ENCODE data around the gene JAK1.

JAK1 gene

DNA sequence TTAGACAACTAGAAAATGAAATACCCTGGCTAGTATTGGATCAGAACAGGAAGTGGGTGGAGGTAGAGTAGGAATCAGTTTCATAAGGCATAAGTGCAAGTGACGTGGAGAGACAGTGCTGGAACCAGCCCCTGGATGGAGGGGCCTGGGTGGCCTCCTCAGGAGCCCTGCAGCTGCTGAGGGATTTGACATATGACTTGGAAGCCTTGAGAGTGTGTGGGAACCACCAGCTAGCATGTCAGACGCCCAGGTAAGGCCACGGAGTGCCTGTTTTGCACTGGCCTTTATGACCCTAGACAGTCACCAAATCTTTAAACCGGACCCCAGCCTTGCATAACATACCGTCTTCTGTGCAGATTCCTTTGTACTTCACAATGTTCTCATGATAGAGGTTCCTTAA is 127.1 kb downstream of the JAK1 start:
- no peaks in the 10 kb centered on the region for H3K27me3 ChIP-seq (ENCODE audit: low read depth, low read length)
- no peak overlapping the region for H3K4me3 ChIP-seq (ENCODE audit: low read length)
- peaks cover 8% of the 10 kb centered on the region; the same call in 1 of the 2 replicates for H4K20me1 ChIP-seq (ENCODE audit: insufficient read depth, low read length)
- no peak for TF ChIP-seq EZH2phosphoT487 (IDR thresholded peaks at IDR 0.05; ENCODE audit: low read depth)
- TF ChIP-seq, protein P1, sequence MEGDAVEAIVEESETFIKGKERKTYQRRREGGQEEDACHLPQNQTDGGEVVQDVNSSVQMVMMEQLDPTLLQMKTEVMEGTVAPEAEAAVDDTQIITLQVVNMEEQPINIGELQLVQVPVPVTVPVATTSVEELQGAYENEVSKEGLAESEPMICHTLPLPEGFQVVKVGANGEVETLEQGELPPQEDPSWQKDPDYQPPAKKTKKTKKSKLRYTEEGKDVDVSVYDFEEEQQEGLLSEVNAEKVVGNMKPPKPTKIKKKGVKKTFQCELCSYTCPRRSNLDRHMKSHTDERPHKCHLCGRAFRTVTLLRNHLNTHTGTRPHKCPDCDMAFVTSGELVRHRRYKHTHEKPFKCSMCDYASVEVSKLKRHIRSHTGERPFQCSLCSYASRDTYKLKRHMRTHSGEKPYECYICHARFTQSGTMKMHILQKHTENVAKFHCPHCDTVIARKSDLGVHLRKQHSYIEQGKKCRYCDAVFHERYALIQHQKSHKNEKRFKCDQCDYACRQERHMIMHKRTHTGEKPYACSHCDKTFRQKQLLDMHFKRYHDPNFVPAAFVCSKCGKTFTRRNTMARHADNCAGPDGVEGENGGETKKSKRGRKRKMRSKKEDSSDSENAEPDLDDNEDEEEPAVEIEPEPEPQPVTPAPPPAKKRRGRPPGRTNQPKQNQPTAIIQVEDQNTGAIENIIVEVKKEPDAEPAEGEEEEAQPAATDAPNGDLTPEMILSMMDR (IDR thresholded peaks at IDR 0.05; ENCODE audit: low read depth, low read length): no peak
- no peaks in the 10 kb centered on the region for H3K9me3 ChIP-seq (ENCODE audit: insufficient read depth, low read length)
- H3K4me2 ChIP-seq (ENCODE audit: low read length): no peak overlapping the region
- no peak overlapping the region for H3K27ac ChIP-seq (ENCODE audit: low read length)
- H2AFZ ChIP-seq (ENCODE audit: low read depth, low read length): no peak overlapping the region
- peaks cover 45% of the 10 kb centered on the region for H3K36me3 ChIP-seq (replicated peaks; ENCODE audit: low read depth, low read length)
- no peaks in the 10 kb centered on the region for H3K79me2 ChIP-seq (ENCODE audit: low read length)
- no peak overlapping the region for H3K9ac ChIP-seq (ENCODE audit: low read length)
- H3K4me1 ChIP-seq (ENCODE audit: low read length): peaks cover 13% of the 10 kb centered on the region

DNA sequence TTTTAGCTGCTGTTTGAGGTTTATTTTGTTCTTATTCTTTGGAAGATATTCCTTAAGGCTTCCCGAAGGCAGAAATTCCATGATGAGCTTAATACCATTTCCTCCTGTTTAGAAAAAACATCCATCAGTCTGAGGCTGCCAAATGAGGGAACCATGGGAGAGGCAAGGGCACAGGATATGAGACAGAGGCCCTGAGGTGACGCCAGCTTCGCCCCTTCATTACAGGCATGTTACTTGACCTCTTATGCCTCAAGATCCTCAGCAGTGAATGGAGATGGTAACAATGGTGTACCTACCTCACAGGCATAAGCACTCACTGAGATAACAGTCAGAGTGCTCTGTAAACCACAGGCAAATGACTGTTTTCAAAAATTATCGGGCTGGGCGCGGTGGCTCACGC is 127.9 kb downstream of the JAK1 start:
- Histone ChIP-seq H3K9me3 (ENCODE audit: insufficient read depth, low read length) (no peaks in the 10 kb centered on the region), H3K4me3 (ENCODE audit: low read length) (no peak overlapping the region), H3K9ac (ENCODE audit: low read length) (no peak overlapping the region), H3K4me1 (ENCODE audit: low read length) (peaks cover 13% of the 10 kb centered on the region), H4K20me1 (ENCODE audit: insufficient read depth, low read length) (peaks cover 8% of the 10 kb centered on the region; the same call in 1 of the 2 replicates), H3K79me2 (ENCODE audit: low read length) (no peaks in the 10 kb centered on the region), H3K4me2 (ENCODE audit: low read length) (no peak overlapping the region), H3K27ac (ENCODE audit: low read length) (no peak overlapping the region), H2AFZ (ENCODE audit: low read depth, low read length) (no peak overlapping the region), H3K27me3 (ENCODE audit: low read depth, low read length) (no peaks in the 10 kb centered on the region), H3K36me3 (replicated peaks; ENCODE audit: low read depth, low read length) (peaks cover 53% of the 10 kb centered on the region)
- no peak for TF ChIP-seq EZH2phosphoT487 (IDR thresholded peaks at IDR 0.05; ENCODE audit: low read depth)
- TF ChIP-seq, protein P1 (IDR thresholded peaks at IDR 0.05; ENCODE audit: low read depth, low read length): no peak

DNA sequence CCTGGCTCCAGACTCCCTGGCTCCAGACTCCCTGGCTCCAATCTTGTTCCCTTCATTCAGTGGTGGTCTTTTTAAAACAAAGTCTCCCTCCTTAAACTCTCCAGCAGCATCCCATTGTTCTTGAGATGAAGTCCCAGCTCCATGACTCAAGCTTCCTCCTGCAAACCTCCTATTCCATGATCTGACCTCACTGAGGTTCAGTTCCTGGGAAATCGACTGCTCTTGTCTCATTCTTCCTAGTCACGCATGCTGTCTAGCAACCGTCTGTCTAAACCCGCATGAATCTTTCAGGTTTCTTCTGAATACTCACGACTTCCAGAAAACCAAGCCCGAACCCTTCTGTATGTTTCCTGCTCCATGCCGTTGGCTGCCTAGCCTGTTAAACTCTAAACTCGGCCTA is 129.5 kb downstream of the JAK1 start:
- Histone ChIP-seq H3K9me3 (ENCODE audit: insufficient read depth, low read length) (no peaks in the 10 kb centered on the region), H4K20me1 (ENCODE audit: insufficient read depth, low read length) (no peaks in the 10 kb centered on the region), H3K4me3 (ENCODE audit: low read length) (no peak overlapping the region), H2AFZ (ENCODE audit: low read depth, low read length) (no peak overlapping the region), H3K79me2 (ENCODE audit: low read length) (no peaks in the 10 kb centered on the region), H3K36me3 (replicated peaks; ENCODE audit: low read depth, low read length) (peaks cover 66% of the 10 kb centered on the region), H3K27me3 (ENCODE audit: low read depth, low read length) (no peaks in the 10 kb centered on the region), H3K4me2 (ENCODE audit: low read length) (no peak overlapping the region), H3K9ac (ENCODE audit: low read length) (no peak overlapping the region), H3K27ac (ENCODE audit: low read length) (no peak overlapping the region), H3K4me1 (ENCODE audit: low read length) (peaks cover 3% of the 10 kb centered on the region)
- TF ChIP-seq, protein P1 (IDR thresholded peaks at IDR 0.05; ENCODE audit: low read depth, low read length): no peak
- TF ChIP-seq EZH2phosphoT487 (IDR thresholded peaks at IDR 0.05; ENCODE audit: low read depth): no peak

DNA sequence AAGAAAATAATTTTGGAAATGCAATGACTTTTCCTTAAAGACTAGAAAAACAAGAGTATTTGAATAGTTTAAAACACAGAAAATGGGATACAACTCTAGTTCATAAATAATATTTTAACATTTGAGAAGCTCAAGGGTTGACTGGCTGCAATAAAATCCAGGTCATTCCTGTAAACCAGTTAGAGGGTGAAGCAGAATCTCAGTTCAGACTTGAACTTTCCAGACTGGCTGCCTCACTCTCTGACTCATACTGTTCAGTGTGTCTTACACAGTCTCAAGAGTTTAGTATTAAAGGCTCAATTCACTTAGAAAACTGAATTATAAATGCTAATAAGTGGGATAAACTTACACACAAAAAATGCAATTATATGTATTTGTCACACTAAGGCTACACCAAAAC is 131.6 kb downstream of the JAK1 start:
- TF ChIP-seq EZH2phosphoT487 (IDR thresholded peaks at IDR 0.05; ENCODE audit: low read depth): no peak
- TF ChIP-seq, protein P1 (IDR thresholded peaks at IDR 0.05; ENCODE audit: low read depth, low read length): no peak
- no peak overlapping the region for H3K9ac ChIP-seq (ENCODE audit: low read length)

More for the DNA sequence above, 131.6 kb downstream of the JAK1 start:
- no peaks in the 10 kb centered on the region for H3K27me3 ChIP-seq (ENCODE audit: low read depth, low read length)
- no peaks in the 10 kb centered on the region for H4K20me1 ChIP-seq (ENCODE audit: insufficient read depth, low read length)
- H3K4me2 ChIP-seq (ENCODE audit: low read length): no peak overlapping the region
- H3K4me1 ChIP-seq (ENCODE audit: low read length): no peaks in the 10 kb centered on the region
- no peak overlapping the region for H3K27ac ChIP-seq (ENCODE audit: low read length)
- no peaks in the 10 kb centered on the region for H3K9me3 ChIP-seq (ENCODE audit: insufficient read depth, low read length)
- no peak overlapping the region for H3K4me3 ChIP-seq (ENCODE audit: low read length)
- no peaks in the 10 kb centered on the region for H3K79me2 ChIP-seq (ENCODE audit: low read length)
- H2AFZ ChIP-seq (ENCODE audit: low read depth, low read length): no peak overlapping the region
- peaks cover 55% of the 10 kb centered on the region for H3K36me3 ChIP-seq (replicated peaks; ENCODE audit: low read depth, low read length)

Measured in OCI-LY3 (cell line).